Stomach (tissue), 4 donors: Measurements from ENCODE around the gene ARRB1.

ENCODE experiments used
- CTCF ChIP-seq, 7 experiments: fragments of 450-650 bp in 4 of 7; fragments of 200-600 bp in 3 of 7; sonication (generic) in 3 of 7; IDR thresholded peaks; one replicate each; pipeline ENCODE4 v1.5.1; 2016 to 2019; ENCODE audit warnings: antibody characterized with exemption in 7 of 7, control low read depth in 2 of 7, mild to moderate bottlenecking in 1 of 7
- POLR2A ChIP-seq, 4 donors: fragments of 450-650 bp; IDR thresholded peaks; one replicate each; pipeline ENCODE4 v1.6.1; 2016; ENCODE audit warnings: antibody characterized with exemption in 4 of 4, control low read depth in 2 of 4, mild to moderate bottlenecking in 1 of 4, moderate library complexity in 1 of 4

DNA sequence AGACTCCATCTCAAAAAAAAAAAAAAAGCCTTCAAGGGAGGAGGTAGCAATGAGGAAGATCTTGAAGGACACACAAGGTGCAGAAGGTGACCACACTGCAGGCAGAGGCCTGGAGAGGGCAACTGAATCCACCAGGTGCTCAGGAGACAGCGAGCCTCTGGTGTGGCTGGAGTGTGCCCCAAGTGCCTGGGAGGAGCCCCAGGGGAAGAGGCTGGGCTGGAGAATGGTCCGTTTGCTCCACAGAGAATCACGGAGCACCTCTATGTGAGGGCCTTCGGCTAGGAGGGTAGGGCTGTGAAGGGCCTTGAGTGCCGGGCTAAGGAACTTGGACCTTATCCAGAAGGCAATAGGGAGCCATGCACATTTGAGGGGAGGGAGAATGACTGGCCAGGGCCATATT, 50.3 kb downstream of the ARRB1 start:
- TF ChIP-seq POLR2A (IDR thresholded peaks at IDR 0.05) (no peak), CTCF (IDR thresholded peaks at IDR 0.05) (no peak)
